IPS DF 6.9 (cell line): ENCODE results near the gene ETFB.
"Not testable (repeated sequence)": the region's sequence is repeated elsewhere in the genome, so short reads cannot be mapped to it uniquely, and the experiment has no call there.

Source experiments
- DNase-seq: peaks from one replicate; pipeline ENCODE4 v3.0.0-alpha.2; 2013; ENCODE audit warnings: low read depth, low spot score
- H3K27ac ChIP-seq: one replicate; pipeline ENCODE4 v1.5.1; 2013; ENCODE audit warnings: low read length, control low read depth
- H3K27me3 ChIP-seq: 2 replicates; pipeline ENCODE4 v1.6.1; 2013; ENCODE audit warnings: mild to moderate bottlenecking, low read length; ENCODE audit not compliant: control insufficient read depth, insufficient read depth
- H3K36me3 ChIP-seq: 2 replicates; pipeline ENCODE4 v1.6.1; 2013; ENCODE audit warnings: low read length; ENCODE audit not compliant: control insufficient read depth, insufficient read depth
- H3K4me1 ChIP-seq: 2 replicates; pipeline ENCODE4 v1.6.1; 2013; ENCODE audit warnings: low read length; ENCODE audit not compliant: control insufficient read depth, insufficient read depth
- H3K4me3 ChIP-seq: 2 replicates; pipeline ENCODE4 v1.5.1; 2013; ENCODE audit warnings: mild to moderate bottlenecking, low read length
- H3K9me3 ChIP-seq: 2 replicates; pipeline ENCODE4 v1.6.1; 2013; ENCODE audit warnings: low read length, inconsistent platforms; ENCODE audit not compliant: control insufficient read depth, insufficient read depth
- WGBS: extraction: QIAGEN DNeasy Blood & Tissue Kit; methylation state at CpG from one replicate; pipeline ENCODE4 v1.1.7; 2013; ENCODE audit warnings: mixed read lengths, missing lambda C conversion rate; ENCODE audit not compliant: insufficient read length, insufficient coverage; 5-methylcytosine and 5-hydroxymethylcytosine counted together

The ETFB gene

GRCh38 chr19:51365965-51366388 lies at the start of gene ETFB:
TSS of gene ETFB (minus strand) at chr19:51366388. CDS start at chr19:51366326, 62 bp downstream.
- no peak within 1 kb of the TSS for H3K27ac ChIP-seq
- peaks cover 6% of the 10 kb centered on the region for H3K4me1 ChIP-seq
- WGBS: no CpG with 5 or more reads among the region's 27 CpGs

GRCh38 chr19:51415187-51415586 lies 49.0 kb upstream of the ETFB start:
- WGBS: no CpG with 5 or more reads among the region's 12 CpGs

More at GRCh38 chr19:51365965-51366388, at the start of gene ETFB:
- Histone ChIP-seq H3K27me3 (no peaks in the 10 kb centered on the region), H3K36me3 (no peaks in the 10 kb centered on the region), H3K9me3 (no peaks in the 10 kb centered on the region), H3K4me3 (peak within 1 kb of the TSS; percentile 72)
- DNase-seq: no peak

GRCh38 chr19:51410950-51411748 lies 45.0 kb upstream of the ETFB start:
- no peaks in the 10 kb centered on the region for H3K36me3 ChIP-seq
- no peaks in the 10 kb centered on the region for H3K27me3 ChIP-seq
- peaks cover 1% of the 10 kb centered on the region; the same call in 1 of the 2 replicates for H3K4me1 ChIP-seq
- H3K4me3 ChIP-seq: no peak overlapping the region
- H3K27ac ChIP-seq: no peak overlapping the region
- DNase-seq: no peak
- WGBS: no CpG with 5 or more reads among the region's 15 CpGs
- H3K9me3 ChIP-seq: no peaks in the 10 kb centered on the region

More at GRCh38 chr19:51415187-51415586, 49.0 kb upstream of the ETFB start:
- no peak overlapping the region for H3K4me3 ChIP-seq
- H3K27ac ChIP-seq: no peak overlapping the region
- no peaks in the 10 kb centered on the region for H3K9me3 ChIP-seq
- H3K4me1 ChIP-seq: peaks cover 2% of the 10 kb centered on the region; the same call in 1 of the 2 replicates
- DNase-seq: no peak
- H3K36me3 ChIP-seq: no peaks in the 10 kb centered on the region
- no peaks in the 10 kb centered on the region for H3K27me3 ChIP-seq

- Histone ChIP-seq H3K4me1 (peaks cover 1% of the 10 kb centered on the region; the same call in 1 of the 2 replicates), H3K27me3 (no peaks in the 10 kb centered on the region), H3K27ac (no peak overlapping the region), H3K9me3 (no peaks in the 10 kb centered on the region), H3K4me3 (no peak overlapping the region), H3K36me3 (no peaks in the 10 kb centered on the region; the same call in 1 of the 2 replicates)
- whole genome bisulfite sequencing: no CpG with 5 or more reads among the region's 6 CpGs
- DNase-seq: no peak
Observed at GRCh38 chr19:51407511-51408131, 41.4 kb upstream of the ETFB start.

- Histone ChIP-seq H3K36me3 (peaks cover 3% of the 10 kb centered on the region; the same call in 1 of the 2 replicates), H3K9me3 (peaks cover 4% of the 10 kb centered on the region), H3K27ac (no peak overlapping the region), H3K4me3 (no peak overlapping the region), H3K4me1 (no peaks in the 10 kb centered on the region), H3K27me3 (no peaks in the 10 kb centered on the region)
- no CpG with 5 or more reads among the region's 9 CpGs for WGBS
- DNase-seq: no peak
Observed at GRCh38 chr19:51402117-51402516, 35.9 kb upstream of the ETFB start.

GRCh38 chr19:51399936-51400335 lies 33.7 kb upstream of the ETFB start:
- DNase-seq, H3K27me3 ChIP-seq, H3K27ac ChIP-seq, H3K4me3 ChIP-seq, H3K4me1 ChIP-seq, H3K36me3 ChIP-seq, H3K9me3 ChIP-seq: not testable (repeated sequence)
- WGBS: no CpG with 5 or more reads among the region's 7 CpGs

GRCh38 chr19:51399231-51399630 lies 33.0 kb upstream of the ETFB start:
- Histone ChIP-seq H3K4me3 (no peak overlapping the region), H3K9me3 (peaks cover 4% of the 10 kb centered on the region), H3K27ac (no peak overlapping the region), H3K4me1 (no peaks in the 10 kb centered on the region; the same call in 1 of the 2 replicates), H3K27me3 (no peaks in the 10 kb centered on the region), H3K36me3 (peaks cover 3% of the 10 kb centered on the region; the same call in 1 of the 2 replicates)
- DNase-seq: no peak
- WGBS: no CpG with 5 or more reads among the region's 5 CpGs

GRCh38 chr19:51398096-51398704 lies 32.0 kb upstream of the ETFB start:
- Histone ChIP-seq H3K36me3 (peaks cover 3% of the 10 kb centered on the region; the same call in 1 of the 2 replicates), H3K27me3 (no peaks in the 10 kb centered on the region), H3K9me3 (peaks cover 4% of the 10 kb centered on the region), H3K27ac (no peak overlapping the region), H3K4me1 (no peaks in the 10 kb centered on the region; the same call in 1 of the 2 replicates), H3K4me3 (no peak overlapping the region)
- no peak for DNase-seq
- no CpG with 5 or more reads among the region's 7 CpGs for whole genome bisulfite sequencing

- H3K4me3 ChIP-seq, DNase-seq, H3K9me3 ChIP-seq, H3K4me1 ChIP-seq, H3K36me3 ChIP-seq, H3K27me3 ChIP-seq, H3K27ac ChIP-seq: not testable (repeated sequence)
- WGBS: no CpG with 5 or more reads among the region's 9 CpGs
Observed at GRCh38 chr19:51397453-51397852, 31.3 kb upstream of the ETFB start.

- H3K27ac ChIP-seq: no peak overlapping the region
- H3K27me3 ChIP-seq: no peaks in the 10 kb centered on the region
- H3K9me3 ChIP-seq: no peaks in the 10 kb centered on the region
- H3K4me1 ChIP-seq: no peaks in the 10 kb centered on the region; the same call in 1 of the 2 replicates
- no peaks in the 10 kb centered on the region for H3K36me3 ChIP-seq
- WGBS: no CpG with 5 or more reads among the region's 2 CpGs
- H3K4me3 ChIP-seq: no peak overlapping the region
- DNase-seq: no peak
Observed at GRCh38 chr19:51396175-51396574, 30.0 kb upstream of the ETFB start.
